Measurements from ENCODE around the gene GALNT17.

The GALNT17 gene

GRCh38 chr7:71721742-71722141, 589.8 kb downstream of the GALNT17 start:
- TF ChIP-seq ZNF664 (tag by site-specific recombination; IDR thresholded peaks at IDR 0.05) (no peak), ZNF791 (tag by site-specific recombination; IDR thresholded peaks at IDR 0.05) (no peak), ZBTB6 (tag by site-specific recombination; IDR thresholded peaks at IDR 0.05) (no peak), GFI1B (tag by site-specific recombination; IDR thresholded peaks at IDR 0.05) (no peak), ZNF623 (tag by site-specific recombination; IDR thresholded peaks at IDR 0.05) (no peak), ZNF169 (tag by site-specific recombination; IDR thresholded peaks at IDR 0.05) (no peak), SCRT1 (tag by site-specific recombination; IDR thresholded peaks at IDR 0.05; ENCODE audit: borderline replicate concordance) (no peak), ZNF830 (tag by site-specific recombination; IDR thresholded peaks at IDR 0.05; ENCODE audit: low read depth) (no peak)
- ChIA-PET POLR2A (no interaction called here), CTCF (no interaction called here)

GRCh38 chr7:71723859-71724258, 591.9 kb downstream of the GALNT17 start:
- no peaks in the 10 kb centered on the region for H3K36me3 ChIP-seq (ENCODE audit: control insufficient read depth in 2 of 2, insufficient read depth in 1 of 2, low read length in 2 of 2)
- H3K4me1 ChIP-seq (ENCODE audit: control insufficient read depth, insufficient read depth, low read length), result no peaks in the 10 kb centered on the region
- H3K4me3 ChIP-seq (ENCODE audit: low read depth, low read length), result no peak overlapping the region
- TF ChIP-seq ZNF549 (tag by site-specific recombination; IDR thresholded peaks at IDR 0.05), result no peak
- no peak for TF ChIP-seq ZNF133 (tag by site-specific recombination; IDR thresholded peaks at IDR 0.05)
- no peak for TF ChIP-seq ZEB2 (tag by site-specific recombination; IDR thresholded peaks at IDR 0.05)
- no peak for TF ChIP-seq GLIS2 (tag by site-specific recombination; IDR thresholded peaks at IDR 0.05)
- no peak for TF ChIP-seq ZBTB21 (tag by site-specific recombination; IDR thresholded peaks at IDR 0.05)
- TF ChIP-seq AEBP2 (tag by site-specific recombination; IDR thresholded peaks at IDR 0.05; ENCODE audit: borderline replicate concordance), result no peak
- no peak for TF ChIP-seq BCL11B (tag by site-specific recombination; IDR thresholded peaks at IDR 0.05; ENCODE audit: low read depth)
- no peak for TF ChIP-seq ELK4 (IDR thresholded peaks at IDR 0.05; ENCODE audit: borderline replicate concordance, low read depth, low read length)
- no peak for TF ChIP-seq ZNF394 (tag by site-specific recombination; IDR thresholded peaks at IDR 0.05; ENCODE audit: borderline replicate concordance)
- TF ChIP-seq ZNF510 (tag by site-specific recombination; IDR thresholded peaks at IDR 0.05; ENCODE audit: insufficient replicate concordance), result no peak
- no peak for TF ChIP-seq ZBTB20 (tag by site-specific recombination; IDR thresholded peaks at IDR 0.05)
- TF ChIP-seq MEIS1 (CRISPR knock-in tag; IDR thresholded peaks at IDR 0.05; ENCODE audit: borderline replicate concordance), result no peak
- no peak for TF ChIP-seq ZNF692 (tag by site-specific recombination; IDR thresholded peaks at IDR 0.05)
- POLR2A ChIA-PET, result no interaction called here
- no peak overlapping the region for H3K27ac ChIP-seq (ENCODE audit: extremely low read depth, low read depth, low read length)
- CTCF ChIA-PET, result no interaction called here
- no peaks in the 10 kb centered on the region for H3K9me3 ChIP-seq (ENCODE audit: control insufficient read depth, insufficient read depth, low read depth, low read length)

More at GRCh38 chr7:71721742-71722141, 589.8 kb downstream of the GALNT17 start:
- no peak overlapping the region for H3K27ac ChIP-seq (ENCODE audit: extremely low read depth, low read depth, low read length)
- no peaks in the 10 kb centered on the region for H3K36me3 ChIP-seq (ENCODE audit: control insufficient read depth in 2 of 2, insufficient read depth in 1 of 2, low read length in 2 of 2)
- H3K4me1 ChIP-seq (ENCODE audit: control insufficient read depth, insufficient read depth, low read length), result no peaks in the 10 kb centered on the region
- H3K4me3 ChIP-seq (ENCODE audit: low read depth, low read length), result no peak overlapping the region
- no peaks in the 10 kb centered on the region for H3K9me3 ChIP-seq (ENCODE audit: control insufficient read depth, insufficient read depth, low read depth, low read length)

Measured in HEK293 (cell line).